ENCODE measurements around the gene SMIM13. TPM values are rescaled to one million over a fixed set of nuclear protein-coding genes. Genes with fewer than 3 reads are reported as not detected.

Gene SMIM13
- total RNA-seq, 1 donor from 2014 or later, result 24.2 TPM

DNA sequence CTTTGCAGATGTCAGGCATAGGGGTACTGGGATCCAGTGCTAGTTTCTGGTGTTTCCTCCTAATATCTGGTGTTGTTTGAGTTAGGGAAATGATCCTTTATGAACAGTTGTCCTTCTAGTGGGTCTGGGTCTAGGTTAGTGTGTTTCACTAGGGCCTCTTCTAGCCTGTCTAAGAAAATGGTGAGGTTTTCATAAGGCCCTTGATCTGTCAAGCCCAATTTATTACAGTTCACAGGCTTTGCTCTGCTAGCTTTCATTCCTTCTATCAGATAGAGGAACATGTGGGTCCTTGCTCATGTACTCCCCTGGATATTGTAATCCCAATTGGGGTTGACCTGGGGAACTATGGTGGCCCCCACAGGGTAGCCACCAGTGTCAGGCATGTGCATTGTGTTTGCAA lies 15.1 kb downstream of the SMIM13 start:
- no peaks in the 10 kb centered on the region for H3K9me3 Mint-ChIP-seq (ENCODE audit: unreplicated experiment)
- no peaks in the 10 kb centered on the region for H3K27me3 Mint-ChIP-seq (ENCODE audit: low read depth, unreplicated experiment)
- Histone ChIP-seq H3K27me3 (ENCODE audit: insufficient read depth, low read length) (no peaks in the 10 kb centered on the region), H3K4me3 (ENCODE audit: insufficient read depth, low read depth, low read length) (no peak overlapping the region), H3K27ac (ENCODE audit: low read depth, low read length) (no peak overlapping the region), H3K4me2 (ENCODE audit: low read length) (no peak overlapping the region), H4K20me1 (ENCODE audit: insufficient read depth, low read length) (peaks cover 90% of the 10 kb centered on the region), H3K36me3 (ENCODE audit: insufficient read depth, low read length) (no peaks in the 10 kb centered on the region), H3K9ac (ENCODE audit: low read length) (no peak overlapping the region), H3K9me3 (ENCODE audit: insufficient read depth, low read depth, low read length) (no peaks in the 10 kb centered on the region), H3K79me2 (ENCODE audit: insufficient read depth, low read length) (peaks cover 95% of the 10 kb centered on the region), H2AFZ (ENCODE audit: low read depth, low read length) (no peak overlapping the region), H3K4me1 (ENCODE audit: insufficient read depth, low read length) (no peaks in the 10 kb centered on the region)
- peaks cover 8% of the 10 kb centered on the region for H3K4me1 Mint-ChIP-seq (ENCODE audit: low read depth, unreplicated experiment)
- no peak overlapping the region for H3K27ac Mint-ChIP-seq (ENCODE audit: unreplicated experiment)
- no peak overlapping the region for H3K4me3 Mint-ChIP-seq (ENCODE audit: unreplicated experiment)
- no peak for TF ChIP-seq EZH2 (IDR thresholded peaks at IDR 0.05; ENCODE audit: insufficient read depth, low read length)
- TF ChIP-seq, protein P1, sequence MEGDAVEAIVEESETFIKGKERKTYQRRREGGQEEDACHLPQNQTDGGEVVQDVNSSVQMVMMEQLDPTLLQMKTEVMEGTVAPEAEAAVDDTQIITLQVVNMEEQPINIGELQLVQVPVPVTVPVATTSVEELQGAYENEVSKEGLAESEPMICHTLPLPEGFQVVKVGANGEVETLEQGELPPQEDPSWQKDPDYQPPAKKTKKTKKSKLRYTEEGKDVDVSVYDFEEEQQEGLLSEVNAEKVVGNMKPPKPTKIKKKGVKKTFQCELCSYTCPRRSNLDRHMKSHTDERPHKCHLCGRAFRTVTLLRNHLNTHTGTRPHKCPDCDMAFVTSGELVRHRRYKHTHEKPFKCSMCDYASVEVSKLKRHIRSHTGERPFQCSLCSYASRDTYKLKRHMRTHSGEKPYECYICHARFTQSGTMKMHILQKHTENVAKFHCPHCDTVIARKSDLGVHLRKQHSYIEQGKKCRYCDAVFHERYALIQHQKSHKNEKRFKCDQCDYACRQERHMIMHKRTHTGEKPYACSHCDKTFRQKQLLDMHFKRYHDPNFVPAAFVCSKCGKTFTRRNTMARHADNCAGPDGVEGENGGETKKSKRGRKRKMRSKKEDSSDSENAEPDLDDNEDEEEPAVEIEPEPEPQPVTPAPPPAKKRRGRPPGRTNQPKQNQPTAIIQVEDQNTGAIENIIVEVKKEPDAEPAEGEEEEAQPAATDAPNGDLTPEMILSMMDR (IDR thresholded peaks at IDR 0.05; ENCODE audit: insufficient read depth, low read depth, low read length), result no peak
- DNase-seq (ENCODE audit: low read depth), result no peak
- peaks cover 6% of the 10 kb centered on the region for H3K36me3 Mint-ChIP-seq (ENCODE audit: low read depth, unreplicated experiment)
- FAIRE-seq, result no peak

DNA sequence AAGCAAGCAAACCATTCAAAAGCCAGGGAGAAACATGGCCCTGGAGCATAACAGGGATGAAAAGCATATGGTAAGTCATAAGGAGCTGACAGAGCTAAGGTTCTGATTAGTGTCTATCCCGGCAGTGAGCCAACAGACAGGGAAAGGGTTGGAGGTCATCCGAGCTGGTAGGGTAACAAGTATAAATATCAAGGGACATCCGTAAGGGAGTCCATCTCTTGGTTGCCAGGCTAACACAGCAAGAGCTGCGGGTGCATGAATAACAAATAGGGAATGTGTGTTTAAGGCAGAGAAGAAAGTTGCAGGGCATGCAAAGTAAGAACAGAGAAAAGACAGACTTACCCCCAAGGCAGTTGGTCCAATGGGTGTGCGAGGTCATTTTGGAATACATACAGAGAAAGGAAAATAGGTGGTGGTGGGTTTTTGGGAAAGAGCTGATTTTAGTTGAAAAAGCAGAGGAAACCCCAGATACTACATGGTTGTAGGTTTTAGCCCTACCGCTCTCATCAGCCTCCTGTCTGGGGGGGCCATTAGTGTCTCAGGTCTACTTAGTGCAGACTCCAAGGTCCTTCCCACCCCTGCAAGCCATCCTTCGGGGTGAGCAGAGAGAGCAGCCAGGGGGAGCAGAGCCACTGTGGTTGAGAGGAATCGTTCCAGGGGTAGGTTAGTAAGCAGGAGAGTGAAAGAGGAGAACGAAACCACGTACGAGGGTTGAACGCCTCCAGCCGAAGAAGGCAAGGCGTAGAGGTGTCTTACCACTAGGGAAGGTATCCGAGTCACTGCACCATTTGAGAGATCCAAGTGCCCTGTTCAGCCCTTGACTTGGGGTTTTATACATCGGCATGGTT lies 17.5 kb downstream of the SMIM13 start, which contains the start of gene ERVFRD-1:
Gene ERVFRD-1 (minus strand): TSS at position 805 of the 848 bp plus-strand sequence. CDS start 6,415 bp downstream, outside the sequence.
- H3K4me1 ChIP-seq (ENCODE audit: insufficient read depth, low read length), result no peaks in the 10 kb centered on the region
- DNase-seq (ENCODE audit: low read depth) (no peak), FAIRE-seq (no peak)
- H3K79me2 ChIP-seq (ENCODE audit: insufficient read depth, low read length), result peaks cover 87% of the 10 kb centered on the region
- H3K9me3 Mint-ChIP-seq (ENCODE audit: unreplicated experiment), result no peaks in the 10 kb centered on the region
- H3K4me1 Mint-ChIP-seq (ENCODE audit: low read depth, unreplicated experiment), result peaks cover 9% of the 10 kb centered on the region
- no peak within 1 kb of the TSS for H3K4me3 ChIP-seq (ENCODE audit: insufficient read depth, low read depth, low read length)
- no peaks in the 10 kb centered on the region for H3K27me3 ChIP-seq (ENCODE audit: insufficient read depth, low read length)
- H3K27ac ChIP-seq (ENCODE audit: low read depth, low read length), result no peak within 1 kb of the TSS
- H3K4me3 Mint-ChIP-seq (ENCODE audit: unreplicated experiment), result no peak within 1 kb of the TSS
- no peak within 1 kb of the TSS for H3K27ac Mint-ChIP-seq (ENCODE audit: unreplicated experiment)
- H3K36me3 Mint-ChIP-seq (ENCODE audit: low read depth, unreplicated experiment), result peaks cover 4% of the 10 kb centered on the region
- no peaks in the 10 kb centered on the region for H3K27me3 Mint-ChIP-seq (ENCODE audit: low read depth, unreplicated experiment)
- H3K9me3 ChIP-seq (ENCODE audit: insufficient read depth, low read depth, low read length), result no peaks in the 10 kb centered on the region
- H3K4me2 ChIP-seq (ENCODE audit: low read length), result no peak within 1 kb of the TSS
- no peak within 1 kb of the TSS for H3K9ac ChIP-seq (ENCODE audit: low read length)
- H3K36me3 ChIP-seq (ENCODE audit: insufficient read depth, low read length), result no peaks in the 10 kb centered on the region
- H4K20me1 ChIP-seq (ENCODE audit: insufficient read depth, low read length), result peaks cover 82% of the 10 kb centered on the region
- TF ChIP-seq, protein P1 (IDR thresholded peaks at IDR 0.05; ENCODE audit: insufficient read depth, low read depth, low read length), result no peak
- no peak for TF ChIP-seq EZH2 (IDR thresholded peaks at IDR 0.05; ENCODE audit: insufficient read depth, low read length)
- H2AFZ ChIP-seq (ENCODE audit: low read depth, low read length), result no peak within 1 kb of the TSS
